Activated CD8-positive, alpha-beta memory T cell treated with anti-CD3 and anti-CD28 coated beads, Interleukin-2, amount 50 U/mL, for 24 hours (primary cell): ENCODE data around the gene LYRM9.
"Not testable (repeated sequence)": the region's sequence is repeated elsewhere in the genome, so short reads cannot be mapped to it uniquely, and the experiment has no call there.

Source experiments
- DNase-seq: peaks from one replicate; pipeline ENCODE4 v3.0.0-alpha.2; 2020; ENCODE audit errors: extremely low read depth

LYRM9 gene

DNA sequence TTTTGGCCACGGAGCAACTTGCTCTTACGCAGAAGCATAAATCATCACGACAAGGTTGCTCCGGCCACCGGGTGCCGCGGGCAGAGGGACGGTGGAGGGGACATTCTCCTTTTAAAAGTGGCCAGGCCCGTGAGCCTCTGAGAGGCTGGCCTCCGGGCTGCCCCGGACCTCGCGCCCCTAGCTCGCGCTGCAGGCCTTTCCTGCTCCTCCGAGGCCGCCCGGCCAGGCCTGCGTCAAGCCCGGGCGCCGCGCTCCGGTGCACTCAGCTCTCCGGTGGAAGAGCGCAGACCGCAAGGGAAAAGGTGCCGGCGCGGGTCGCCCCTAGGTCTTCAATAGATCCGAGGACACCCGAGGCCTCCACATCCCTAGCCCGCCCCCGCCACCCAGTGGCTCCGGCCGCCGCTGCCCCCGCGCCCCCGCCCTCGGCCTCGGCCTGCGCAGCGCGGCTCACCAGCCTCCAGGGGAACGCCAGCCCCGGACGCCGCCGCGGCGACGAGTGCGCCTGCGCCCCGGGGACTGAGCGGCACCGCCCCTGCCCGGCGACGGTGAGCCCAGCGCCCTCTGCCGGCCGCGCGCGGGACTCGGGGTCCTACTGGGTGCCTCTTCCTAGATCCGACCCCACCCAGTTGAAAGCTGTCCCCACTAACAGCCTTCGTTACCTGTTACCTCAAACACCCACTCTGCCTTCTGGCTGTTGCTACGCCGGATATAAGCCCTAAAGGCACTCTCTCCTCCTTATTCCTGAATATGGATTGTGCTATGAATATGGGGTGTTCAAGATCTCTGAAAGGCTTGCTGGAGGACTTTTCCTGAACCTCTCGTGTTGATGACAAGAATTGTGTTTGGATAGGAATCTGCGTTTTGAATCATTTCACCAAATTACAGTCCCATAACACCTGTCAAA, at the start of gene LYRM9:
Gene LYRM9, minus strand, starts transcription at position 500 of the 904 bp plus-strand sequence. CDS start 10,671 bp downstream, outside the sequence.
- DNase-seq: peak; percentile 68

DNA sequence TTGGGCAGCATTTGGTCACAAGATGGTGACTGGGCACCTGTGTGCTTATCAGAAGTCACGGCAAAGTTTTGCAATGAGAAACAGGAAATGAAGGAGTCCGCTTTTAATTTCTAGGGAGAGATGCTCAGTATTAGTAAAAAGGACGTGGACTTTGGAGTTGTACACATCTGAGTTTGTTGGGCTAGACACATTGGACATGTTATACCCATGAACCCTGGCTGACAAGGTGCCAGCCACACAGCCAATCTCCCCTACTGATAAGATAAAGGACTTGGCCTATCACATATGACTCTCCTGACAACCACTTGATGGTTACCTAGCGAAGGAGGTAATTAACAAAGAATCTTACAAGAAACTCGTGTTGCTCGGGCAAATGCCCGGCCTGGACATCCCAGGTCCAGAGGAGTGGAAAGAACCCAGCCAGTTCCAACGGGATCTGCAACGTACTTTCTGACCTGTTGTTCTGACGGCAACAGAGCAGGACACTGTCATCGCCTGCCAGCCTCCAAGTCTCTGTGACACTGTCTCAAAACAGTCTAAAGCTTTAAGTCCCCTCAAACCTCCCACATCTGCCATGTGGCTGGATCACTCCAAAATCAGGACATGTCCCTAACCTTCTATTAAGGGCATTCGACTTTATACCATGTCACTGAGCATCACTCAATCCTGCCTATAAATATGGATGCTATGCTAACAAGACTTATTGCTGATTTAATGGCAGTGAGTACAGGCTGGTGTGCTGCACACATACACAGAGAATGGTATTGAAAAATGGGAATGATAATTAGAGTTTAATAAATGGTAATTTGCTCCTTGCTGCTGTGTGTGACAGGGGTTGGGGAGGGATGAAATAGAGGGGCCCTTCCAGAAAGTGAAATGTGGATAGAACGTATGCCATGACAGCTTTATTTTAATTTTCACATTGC, 47.6 kb upstream of the LYRM9 start:
- no peak for DNase-seq

DNA sequence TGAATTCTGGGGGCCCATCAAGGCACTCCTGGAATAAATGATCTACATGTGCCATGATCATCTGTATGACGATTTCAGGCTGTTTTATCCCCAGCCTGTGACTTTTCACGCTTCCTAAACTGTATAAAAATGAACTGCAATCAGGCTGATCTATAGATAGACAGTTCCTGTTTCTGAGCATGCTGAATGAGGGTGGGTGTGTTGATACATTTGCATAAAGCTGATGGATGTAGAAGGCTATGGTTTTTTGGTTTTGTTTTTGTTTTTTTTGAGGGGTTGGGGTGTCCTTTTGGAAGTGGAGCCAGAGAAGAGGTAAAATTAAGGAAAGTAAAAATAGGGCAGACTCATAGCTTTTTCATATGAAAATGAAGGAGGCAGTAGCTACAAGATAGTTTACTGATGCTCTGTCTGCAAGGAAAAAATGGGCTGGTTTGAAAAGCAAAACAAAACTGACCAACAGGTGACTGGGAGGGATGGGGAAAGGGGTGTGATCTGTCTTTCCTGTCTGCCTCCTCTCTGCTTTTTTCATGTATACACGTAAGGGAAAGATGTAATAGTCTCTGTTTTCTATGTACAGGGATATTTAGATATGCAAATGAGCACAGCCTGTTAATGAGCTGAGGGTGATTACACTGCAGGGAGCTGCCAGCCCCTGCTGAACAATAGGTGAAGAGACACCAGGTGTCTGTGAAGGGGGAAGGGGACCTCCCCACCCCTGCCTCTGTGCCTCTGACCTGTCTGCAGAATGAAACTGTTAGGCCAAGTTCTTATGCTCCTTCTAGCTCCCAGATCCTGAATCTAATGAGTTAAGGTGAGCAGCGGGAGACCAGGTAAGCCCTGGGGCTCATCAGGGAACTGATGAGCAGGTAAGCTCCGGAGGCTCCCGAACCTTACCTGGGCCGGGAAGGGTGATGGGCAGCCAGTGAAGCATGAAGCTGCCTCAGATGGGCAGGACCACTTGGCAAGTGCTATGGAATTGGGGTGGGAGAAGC, 46.6 kb upstream of the LYRM9 start:
- no peak for DNase-seq

DNA sequence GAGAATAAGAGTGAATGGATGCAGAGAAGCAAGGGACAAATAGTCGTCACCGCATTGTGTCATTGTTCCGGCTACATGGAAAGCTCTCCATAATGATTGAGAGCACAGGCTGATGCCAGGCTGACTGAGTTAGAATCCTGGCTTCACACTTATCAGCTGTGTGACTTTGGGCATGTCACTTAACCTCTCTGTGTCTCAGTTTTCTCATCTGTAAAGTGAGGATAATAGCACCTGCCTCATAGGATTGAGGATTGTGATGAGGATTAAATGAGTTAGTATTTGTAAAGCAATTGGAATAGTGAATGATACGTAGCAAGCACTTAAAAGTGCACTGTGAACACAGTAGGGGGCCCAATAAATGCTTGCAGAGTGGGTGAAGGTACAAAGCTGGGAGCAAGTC, 45.7 kb upstream of the LYRM9 start:
- no peak for DNase-seq

DNA sequence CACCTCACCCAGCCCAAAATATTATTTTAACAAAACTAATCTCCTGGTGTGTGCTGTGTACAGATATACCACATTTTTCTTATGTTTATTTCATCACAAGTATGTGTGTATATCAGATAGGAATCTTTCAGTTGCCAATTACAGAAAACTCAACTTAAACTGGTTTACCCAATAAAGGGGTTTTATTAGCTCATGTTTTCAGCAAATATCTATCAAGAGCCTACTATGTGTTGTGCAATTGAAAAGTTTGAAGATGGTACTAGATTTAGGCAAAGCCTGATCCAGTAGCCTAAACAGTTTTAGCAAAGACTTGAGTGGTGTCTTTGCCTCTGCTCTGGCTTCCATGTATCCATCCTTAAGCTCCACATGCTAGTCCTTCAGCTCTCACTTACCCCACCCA, 45.1 kb upstream of the LYRM9 start:
- no peak for DNase-seq

DNA sequence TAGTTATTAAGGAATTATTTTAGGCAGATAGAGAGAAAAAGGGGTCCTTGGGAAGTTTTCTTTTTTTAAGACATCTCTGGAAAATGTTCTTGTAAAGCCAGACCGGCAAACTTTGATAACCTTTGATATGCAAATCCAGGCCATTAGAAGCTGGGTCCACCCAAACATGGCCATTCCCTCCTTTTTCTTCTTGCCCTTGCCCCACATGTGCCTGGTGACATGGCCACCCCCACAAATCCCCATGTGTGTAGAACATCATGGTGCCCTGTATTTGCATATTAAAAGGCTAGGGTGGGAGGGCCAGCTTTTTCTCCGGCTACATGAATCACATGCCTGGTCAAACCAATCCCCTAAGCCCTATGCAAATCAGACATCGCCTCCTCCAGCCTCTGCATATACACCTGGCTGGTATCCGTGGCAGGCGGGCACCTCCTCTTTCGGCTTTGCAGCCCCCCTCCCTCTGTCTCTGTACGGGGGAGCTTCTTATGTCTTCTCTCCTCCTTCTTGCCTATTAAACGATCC, 43.9 kb upstream of the LYRM9 start:
- DNase-seq: no peak

DNA sequence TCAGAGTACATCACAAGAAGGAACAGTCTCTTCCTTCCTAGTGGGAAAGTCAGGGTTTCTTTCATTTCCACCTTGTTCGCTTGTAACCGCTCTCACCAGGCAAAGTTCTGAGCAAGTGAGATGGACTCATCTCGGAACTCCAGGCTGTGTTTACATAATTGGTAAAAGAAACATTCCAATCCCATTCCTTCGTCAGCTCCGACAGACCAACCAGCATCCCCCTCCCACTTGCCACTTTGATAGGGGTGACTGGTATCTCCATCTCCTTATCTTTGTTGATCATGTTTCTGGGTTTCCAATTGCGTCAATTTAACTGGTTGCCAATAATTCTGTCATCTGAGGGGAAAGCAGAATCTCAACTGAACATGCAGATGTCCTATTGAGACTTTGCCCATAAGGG, 36.8 kb upstream of the LYRM9 start:
- DNase-seq: no peak

DNA sequence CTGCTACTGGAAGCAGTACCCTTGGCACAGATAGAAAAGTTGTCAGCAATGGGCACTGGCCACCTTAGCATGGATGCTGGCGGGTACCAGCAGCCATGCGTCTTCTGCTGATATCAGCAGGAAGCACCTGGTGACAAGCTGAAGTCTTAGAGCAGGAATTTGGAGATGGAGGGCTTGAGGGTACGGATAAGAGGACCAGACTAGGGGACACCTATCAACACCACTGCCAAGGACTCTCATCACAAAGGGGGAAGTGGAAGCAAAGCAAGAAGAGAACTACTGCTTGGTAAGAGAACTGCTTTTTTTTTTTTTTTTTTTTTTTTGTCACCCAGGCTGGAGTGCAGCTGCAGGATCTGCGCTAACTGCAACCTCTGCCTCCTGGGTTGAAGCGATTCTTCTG, 35.4 kb upstream of the LYRM9 start:
- no peak for DNase-seq

DNA sequence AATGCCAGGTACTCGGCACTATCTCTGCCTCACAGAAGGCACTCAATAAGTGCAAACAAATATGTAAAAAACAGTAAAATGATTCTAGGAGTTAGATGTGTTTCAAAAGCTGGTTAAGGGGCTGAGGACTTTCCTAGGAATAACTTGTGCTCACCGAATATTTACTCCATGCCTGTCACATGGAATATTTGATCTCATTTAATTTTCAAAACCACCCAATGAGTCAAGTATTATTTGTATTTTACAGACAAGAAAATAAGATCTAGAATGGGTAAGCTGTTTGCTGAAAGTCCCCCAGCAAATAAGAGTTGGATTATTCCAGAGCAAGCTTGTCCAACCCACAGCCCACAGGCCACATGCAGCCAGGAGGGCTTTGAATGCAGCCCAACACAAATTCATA, 34.6 kb upstream of the LYRM9 start:
- DNase-seq: no peak

DNA sequence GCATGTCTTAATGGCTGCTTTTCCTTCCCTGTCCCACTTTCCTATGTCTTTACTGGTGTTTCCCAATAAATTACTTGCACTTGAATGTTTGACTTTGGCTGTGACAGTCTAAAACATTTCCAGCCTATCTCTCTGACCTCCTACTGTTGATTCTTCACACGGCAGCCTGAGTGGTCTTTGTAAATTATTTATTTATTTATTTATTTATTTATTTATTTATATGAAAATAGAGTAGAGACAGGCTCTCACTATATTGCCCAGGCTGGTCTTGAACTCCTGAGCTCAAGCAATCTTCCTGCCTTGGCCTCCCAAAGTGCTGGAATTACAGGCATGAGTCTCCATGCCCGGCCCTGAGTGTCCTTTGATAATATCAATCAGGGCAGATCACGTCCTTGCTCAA, 28.4 kb upstream of the LYRM9 start:
- DNase-seq: no peak

DNA sequence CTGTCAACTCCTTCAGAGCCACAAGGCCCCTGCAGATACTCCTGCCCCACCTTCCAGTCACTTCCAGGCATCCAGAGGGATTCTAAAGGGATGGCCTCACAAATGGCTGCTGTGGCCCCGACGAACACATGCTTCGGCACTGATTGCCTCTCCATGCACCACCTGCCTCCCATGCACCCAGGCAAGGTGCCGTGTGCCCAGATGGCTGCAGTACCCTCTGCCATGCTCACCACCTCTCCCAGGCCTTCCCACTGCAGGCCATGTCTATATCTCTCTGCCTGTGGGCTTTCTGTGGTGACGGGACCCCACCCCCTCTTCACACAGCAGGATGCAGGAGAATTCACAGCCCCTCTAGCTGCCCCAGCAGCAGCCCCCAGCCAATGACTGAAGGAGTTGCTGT, 27.9 kb upstream of the LYRM9 start:
- no peak for DNase-seq

DNA sequence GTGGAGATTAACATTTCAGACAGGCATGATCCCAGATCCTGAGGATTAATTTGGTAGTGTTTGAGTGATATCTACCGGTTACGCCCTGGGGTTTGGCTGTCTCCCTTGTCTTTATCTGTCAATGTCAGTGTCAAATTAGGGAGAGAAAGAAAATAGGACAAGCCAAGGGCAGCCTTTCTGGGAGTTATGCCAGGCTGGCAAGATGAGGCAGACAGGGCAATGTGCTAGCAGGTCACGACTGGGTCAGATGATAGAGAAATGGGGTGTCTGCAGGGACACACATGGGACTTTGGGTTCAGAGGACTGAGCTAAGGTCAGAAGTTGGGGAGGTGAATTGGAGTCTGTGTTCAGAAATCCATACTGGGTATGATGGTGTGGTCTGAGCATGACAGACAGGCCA, 27.4 kb upstream of the LYRM9 start:
- DNase-seq: no peak

DNA sequence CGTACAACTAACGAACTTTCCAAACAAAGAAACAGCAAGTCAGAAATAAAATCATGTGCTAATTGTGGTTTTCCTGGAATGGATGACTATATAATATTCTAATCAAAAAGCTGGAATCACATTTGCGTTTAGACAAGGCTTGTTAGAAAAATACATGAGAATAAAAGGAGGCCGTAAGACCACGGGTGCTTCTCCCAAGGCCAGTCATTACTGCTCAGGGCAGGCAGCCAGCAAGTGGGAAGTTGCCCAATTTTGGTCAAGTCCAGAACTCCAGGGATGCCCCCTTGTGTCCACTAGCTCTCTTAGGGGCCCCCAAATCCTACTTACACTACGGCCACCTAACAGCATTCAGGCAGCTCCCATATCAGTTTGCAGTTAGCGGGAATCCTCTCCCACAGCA, 25.9 kb upstream of the LYRM9 start:
- no peak for DNase-seq

DNA sequence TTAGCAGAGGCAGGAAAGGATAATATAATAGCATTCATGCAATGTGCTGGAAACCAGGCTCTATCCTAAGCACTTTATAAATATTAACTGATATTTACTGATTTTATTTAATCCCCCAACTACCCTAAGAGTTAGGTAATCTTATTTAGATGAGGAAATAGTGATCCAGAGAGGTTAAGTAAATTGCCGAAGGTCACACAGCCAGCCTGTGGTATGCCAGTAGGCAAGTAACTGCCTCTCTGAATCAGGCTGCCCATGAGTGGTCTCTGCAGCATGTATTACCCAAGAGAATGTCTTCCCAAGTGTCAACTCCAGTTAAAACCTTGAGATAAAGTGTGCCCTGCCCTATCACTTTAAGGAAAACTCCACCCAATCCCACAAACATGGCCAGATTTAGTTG, 25.3 kb upstream of the LYRM9 start:
- DNase-seq: no peak

DNA sequence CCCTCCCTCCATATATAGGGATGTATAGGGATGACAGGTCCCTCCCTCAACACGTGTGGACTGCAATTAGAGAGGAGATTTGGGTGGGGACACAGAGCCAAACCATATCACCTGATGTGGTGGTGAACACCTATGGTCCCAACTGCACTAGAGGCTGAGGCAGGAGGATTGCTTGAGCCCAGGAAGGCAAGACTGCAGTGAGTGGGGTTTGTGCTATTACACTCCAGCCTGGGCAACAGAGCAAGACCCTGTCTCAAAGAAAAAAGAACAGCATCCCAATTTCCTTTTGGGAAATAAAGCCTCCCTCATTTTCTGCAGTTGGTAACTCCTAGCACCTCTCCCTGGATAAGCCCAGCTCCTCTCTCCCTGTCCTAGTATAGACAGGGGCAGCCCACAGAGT, 23.8 kb upstream of the LYRM9 start:
- no peak for DNase-seq

DNA sequence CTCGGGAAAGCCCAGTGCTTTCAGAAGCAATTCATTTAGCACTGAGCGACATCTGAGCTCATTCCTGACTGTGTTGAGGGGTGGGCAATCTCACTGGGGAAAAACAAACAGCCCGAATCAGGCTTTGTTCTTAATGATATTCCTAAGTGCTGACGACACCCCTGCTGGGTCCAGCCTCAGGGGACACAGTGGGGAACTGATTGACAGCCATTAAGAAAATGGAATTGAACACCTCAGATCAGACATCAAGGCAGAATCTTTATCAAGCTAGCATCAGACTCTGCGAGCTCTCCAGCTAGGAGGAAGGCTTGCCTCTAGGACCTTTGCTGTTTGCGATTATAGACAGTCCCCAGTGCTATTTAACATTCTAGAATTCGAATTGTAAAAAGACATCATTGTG, 22.5 kb upstream of the LYRM9 start:
- no peak for DNase-seq

DNA sequence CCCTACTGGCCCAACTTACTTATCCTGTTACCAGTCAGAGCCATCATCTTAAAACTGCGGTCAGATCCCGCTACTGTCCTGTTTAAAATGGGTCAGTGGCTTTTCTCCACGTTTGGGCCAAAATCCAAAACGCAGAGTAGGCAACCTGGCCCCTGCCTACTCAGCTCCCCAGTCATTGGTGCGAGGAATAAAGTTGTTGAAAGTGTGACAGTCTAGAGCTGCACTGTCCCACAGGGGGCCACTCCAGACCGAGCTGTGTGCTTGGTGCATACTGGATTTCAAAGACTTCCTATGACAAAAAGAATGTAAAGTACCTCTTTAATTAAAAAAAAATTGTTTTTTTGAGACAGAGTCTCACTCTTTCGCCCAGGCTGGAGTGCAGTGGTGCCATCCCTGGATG, 21.2 kb upstream of the LYRM9 start:
- DNase-seq: no peak

DNA sequence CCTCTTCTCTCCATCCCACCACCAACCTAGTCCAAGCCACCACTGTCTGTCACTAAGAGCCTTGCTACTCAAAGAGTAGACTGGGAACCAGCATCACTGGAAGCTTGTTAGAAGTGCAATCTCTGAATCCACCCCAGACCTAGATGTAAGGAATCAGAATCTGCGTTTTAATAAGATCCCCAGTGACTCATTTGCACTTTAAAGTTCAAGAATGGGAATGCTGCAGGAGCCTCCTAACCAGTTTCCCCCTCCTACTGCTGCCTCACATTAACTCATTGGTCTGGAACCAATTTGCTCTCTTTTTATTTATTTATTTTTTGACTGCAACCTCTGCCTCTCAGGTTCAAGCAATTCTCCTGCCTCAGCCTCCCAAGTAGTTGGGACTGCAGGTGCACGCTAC, 19.8 kb upstream of the LYRM9 start:
- no peak for DNase-seq

DNA sequence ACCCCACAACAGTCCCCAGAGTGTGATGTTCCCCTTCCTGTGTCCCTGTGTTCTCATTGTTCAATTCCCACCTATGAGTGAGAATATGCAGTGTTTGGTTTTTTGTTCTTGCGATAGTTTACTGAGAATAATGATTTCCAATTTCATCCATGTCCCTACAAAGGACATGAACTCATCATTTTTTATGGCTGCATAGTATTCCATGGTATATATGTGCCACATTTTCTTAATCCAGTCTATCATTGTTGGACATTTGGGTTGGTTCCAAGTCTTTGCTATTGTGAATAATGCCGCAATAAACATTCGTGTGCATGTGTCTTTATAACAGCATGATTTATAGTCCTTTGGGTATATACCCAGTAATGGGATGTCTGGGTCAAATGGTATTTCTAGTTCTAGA, 19.1 kb upstream of the LYRM9 start:
- DNase-seq: not testable (repeated sequence)

DNA sequence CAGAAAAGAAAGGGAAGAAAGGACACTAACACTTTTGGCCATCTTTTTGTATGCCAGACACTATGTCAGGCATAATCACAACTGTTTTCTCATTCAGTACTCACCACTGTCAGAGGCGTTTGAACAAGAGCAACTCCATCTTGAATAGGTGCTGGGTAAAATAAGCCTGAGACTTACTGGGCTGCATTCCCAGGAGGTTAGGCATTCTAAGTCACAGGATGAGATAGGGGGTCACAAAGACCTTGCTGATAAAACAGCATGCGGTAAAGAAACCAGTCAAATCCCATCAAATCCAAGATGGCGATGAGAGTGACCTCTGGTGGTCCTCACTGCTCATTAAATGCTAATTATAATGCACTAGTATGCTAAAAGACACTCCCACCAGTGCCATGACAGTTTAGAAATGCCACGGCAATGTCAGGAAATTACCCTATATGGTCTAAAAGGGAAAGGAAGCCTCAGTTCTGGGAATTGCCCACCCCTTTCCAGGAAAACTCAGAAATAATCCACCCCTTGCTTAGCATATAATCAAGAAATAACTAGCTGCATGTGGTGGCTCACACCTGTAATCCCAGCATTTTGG, 14.9 kb upstream of the LYRM9 start:
- DNase-seq: no peak

DNA sequence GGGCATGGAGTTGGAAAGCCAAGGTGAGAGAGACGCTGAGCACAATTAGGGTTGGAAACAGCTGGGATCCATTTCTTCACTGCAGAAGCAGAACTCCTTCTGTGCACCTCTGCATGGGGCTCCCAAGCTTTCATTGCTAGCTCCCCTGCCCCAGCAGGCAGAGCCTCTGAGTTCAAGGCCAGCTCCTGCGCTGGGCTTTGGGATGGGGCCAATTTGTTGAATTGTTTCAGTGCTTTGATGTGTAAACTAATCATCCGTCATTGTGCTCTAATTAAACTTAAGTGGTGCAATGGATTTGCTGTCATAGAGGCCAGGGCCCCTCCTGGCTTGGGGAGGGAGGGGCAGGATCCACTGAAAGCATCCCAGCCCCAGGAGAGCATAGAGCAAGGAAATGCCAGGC, 13.5 kb upstream of the LYRM9 start:
- DNase-seq: no peak
